Myometrial cell (primary cell): ENCODE measurements around the gene IL18. TPM values are rescaled to one million over a fixed set of nuclear protein-coding genes. Genes with fewer than 3 reads are reported as not detected.

ENCODE experiments used
- total RNA-seq: library from RNA; depleted of rRNA; stranded (reverse); fragments of >200 nt; gene quantifications from 2 replicates; pipeline ENCODE4 v1.2.3, GENCODE V29; 2015

Gene IL18
- total RNA-seq = 22.3 and 26.8 TPM in 2 replicates

GRCh38 chr11:112163875-112164685 is at the start of gene IL18:
TSS of gene IL18 (minus strand) at chr11:112164094. CDS start at chr11:112155053, 9,041 bp downstream.

DNA sequence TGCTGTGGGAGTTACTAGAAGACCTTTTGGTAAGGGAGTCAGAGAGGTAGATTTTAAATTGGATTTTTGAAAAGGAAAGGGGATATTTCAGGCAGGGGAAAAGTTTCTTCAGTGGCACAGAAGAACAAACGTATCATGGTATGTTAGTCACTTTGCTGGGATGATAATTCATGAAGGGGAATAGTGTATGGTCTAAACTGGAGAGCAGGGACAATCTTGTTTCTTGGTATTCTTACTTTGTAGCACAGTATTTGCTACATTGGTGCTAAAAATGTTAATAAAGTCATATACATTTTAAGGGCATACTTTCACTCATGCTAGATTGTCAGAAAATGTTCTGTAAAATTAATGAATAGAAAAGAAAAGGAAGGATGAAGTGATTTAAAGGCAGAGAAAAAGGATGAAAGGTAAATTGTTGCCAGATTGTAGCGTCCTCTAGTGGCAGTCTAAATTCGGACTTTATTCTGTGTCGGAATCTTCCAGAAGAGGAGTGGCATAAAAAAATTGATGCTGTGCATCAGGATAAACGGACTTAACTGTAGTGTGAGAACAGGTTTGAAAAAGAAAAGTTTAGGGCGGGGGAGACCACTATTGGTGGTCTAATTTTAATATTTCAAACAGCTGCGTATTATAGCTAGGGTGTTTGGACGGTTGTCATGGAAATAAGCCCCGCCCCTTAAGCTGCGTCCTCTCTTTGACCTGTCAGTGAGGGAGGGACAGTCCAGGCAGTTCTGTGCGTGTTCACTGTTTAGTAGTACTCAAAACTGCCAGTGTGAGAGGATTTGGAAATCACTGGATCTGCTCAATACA is 11.1 kb upstream of the IL18 start, which contains the start of gene BCO2:
BCO2 (plus strand) TSS at position 724 of the 810 bp plus-strand sequence. CDS start 90 bp downstream, outside the sequence.

DNA sequence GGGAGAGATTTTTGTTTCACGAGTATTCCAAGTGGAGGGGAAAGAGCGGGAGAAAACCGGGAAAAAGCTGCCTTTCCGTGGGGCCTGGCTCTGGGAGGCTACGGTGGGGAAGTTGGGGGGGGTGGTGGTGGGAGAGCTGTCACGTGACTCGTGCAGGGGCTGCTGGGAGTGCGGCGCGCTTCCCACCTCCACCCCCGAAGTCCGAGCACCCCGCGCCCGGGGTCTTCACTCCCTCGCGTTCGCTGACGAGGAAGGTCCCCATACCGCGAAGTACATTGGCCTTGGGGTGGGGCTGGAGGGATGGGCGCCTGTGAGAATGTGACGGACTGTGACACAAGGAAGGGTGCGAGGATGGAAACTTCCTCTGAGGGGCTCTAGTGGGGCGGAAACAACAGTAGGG is 3.3 kb upstream of the IL18 start, which contains the start of gene TEX12:
TEX12 (plus strand) TSS at position 228 of the 400 bp plus-strand sequence. CDS start 1,897 bp downstream, outside the sequence.

Other genes starting within 250 kb of the IL18 start
- not detected in 2 replicates for gene C11orf52, start 245.2 kb downstream of the IL18 start, total RNA-seq
- gene DIXDC1, start 226.8 kb downstream of the IL18 start, total RNA-seq = 10.4 and 11.9 TPM in 2 replicates
- gene DLAT, start 138.7 kb downstream of the IL18 start, total RNA-seq = 40.1 and 47.3 TPM in 2 replicates
- 1.2 and 4.9 TPM in 2 replicates for gene PIH1D2, start 90.1 kb downstream of the IL18 start, total RNA-seq
- 8.9 and 13.3 TPM in 2 replicates for gene NKAPD1, start 89.8 kb downstream of the IL18 start, total RNA-seq
- gene TIMM8B, start 77.3 kb downstream of the IL18 start, total RNA-seq = 40.2 and 48.7 TPM in 2 replicates
- gene SDHD, start 77.2 kb downstream of the IL18 start, total RNA-seq = 146 and 150 TPM in 2 replicates
- gene TEX12, start 3.3 kb upstream of the IL18 start, total RNA-seq = not detected in 2 replicates
- 3.7 and 7.1 TPM in 2 replicates for gene BCO2, start 11.4 kb upstream of the IL18 start, total RNA-seq
- 38.3 and 44.4 TPM in 2 replicates for gene PTS, start 62.3 kb upstream of the IL18 start, total RNA-seq
- not detected in 2 replicates for gene PLET1, start 96.8 kb upstream of the IL18 start, total RNA-seq